ENCODE measurements around the gene SND1.
A peak's percentile ranks its signal among the peaks of the same experiment; 100 is the strongest.

The SND1 gene

DNA sequence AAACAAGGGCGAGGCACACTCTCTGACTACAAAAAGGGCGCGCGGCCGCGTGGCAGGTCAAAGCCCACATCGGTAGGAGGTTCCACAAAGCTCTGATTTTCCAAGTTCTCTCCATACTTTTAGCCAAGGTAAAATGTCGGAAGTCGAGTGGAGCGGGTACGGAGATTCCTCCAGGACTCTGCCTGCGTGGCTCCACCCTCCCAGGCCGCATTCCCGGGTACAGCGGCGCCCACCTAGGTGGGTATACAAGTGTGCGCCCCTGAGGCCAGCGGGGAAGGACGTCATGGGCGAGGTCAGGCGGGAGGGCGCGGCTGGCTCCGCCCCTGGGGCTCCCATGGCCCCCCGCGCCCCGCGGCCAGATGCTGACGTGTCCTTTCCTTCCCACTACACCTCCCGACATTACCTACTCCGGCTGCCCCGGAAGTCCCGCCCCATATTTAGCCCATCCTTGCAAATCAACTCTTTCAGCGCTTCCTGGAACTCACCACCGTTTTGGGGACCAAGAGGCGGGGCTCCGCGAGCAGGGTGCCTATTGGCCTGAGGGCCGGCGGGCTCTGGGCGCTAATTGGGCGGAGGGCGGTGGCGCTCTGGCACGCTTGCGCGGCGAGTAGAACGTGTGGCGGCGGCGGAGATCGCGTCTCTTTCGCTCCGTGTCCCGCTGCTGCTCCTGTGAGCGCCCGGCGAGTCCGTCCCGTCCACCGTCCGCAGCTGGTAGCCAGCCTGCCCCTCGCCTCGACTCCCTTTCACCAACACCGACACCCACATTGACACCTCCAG, at the start of gene SND1:
TSS of gene SND1 (plus strand) at position 639 of the 777 bp plus-strand sequence. CDS start 180 bp downstream, outside the sequence.
- no peak for TF ChIP-seq CTCF (IDR thresholded peaks at IDR 0.05; ENCODE audit: borderline replicate concordance, insufficient read depth, low read depth, low read length)
- H3K4me3 ChIP-seq (ENCODE audit: low read depth, low read length) = peak within 1 kb of the TSS; percentile 85

DNA sequence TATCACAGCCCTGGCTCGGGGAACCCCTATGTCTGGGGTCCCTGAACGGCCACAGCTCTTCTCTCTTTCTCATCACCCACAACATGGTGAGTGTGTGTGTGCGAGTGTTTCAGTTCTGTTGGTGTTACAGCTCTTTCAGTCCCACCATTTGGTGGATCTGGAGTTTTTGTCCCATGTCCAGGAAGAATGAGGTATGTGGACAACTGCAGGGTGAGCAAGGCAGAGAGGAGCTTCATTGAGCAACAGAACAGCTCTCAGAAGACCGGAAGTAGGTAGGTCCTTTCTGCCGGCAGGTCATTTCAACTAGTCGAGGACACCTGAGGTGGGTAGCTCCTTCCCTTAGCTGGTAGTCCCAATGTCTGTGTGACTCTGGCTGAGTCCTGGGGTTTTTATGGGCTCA, 43.5 kb upstream of the SND1 start:
- no peak for TF ChIP-seq CTCF (IDR thresholded peaks at IDR 0.05; ENCODE audit: borderline replicate concordance, insufficient read depth, low read depth, low read length)
- H3K4me3 ChIP-seq (ENCODE audit: low read depth, low read length) = no peak overlapping the region

DNA sequence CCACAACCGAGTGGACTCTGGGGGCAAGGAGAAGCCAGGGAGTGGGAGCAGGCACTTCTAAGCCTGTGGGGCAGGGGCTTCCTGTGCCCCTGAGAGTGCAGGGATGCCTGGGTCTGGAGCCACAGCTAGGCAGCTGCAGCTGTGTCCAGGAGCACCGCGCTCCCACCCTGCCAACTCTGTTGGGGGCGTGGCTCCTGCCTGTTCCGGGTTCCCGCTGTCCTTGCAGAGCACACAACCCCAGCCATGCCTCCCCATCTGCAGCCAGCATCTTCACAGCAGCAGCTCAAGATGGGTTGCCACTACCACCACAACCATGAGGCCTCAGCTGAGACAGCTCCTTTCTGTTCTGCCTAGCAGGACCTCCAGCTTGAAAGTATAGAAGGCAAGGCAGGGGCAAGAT, 42.7 kb upstream of the SND1 start:
- no peak for TF ChIP-seq CTCF (IDR thresholded peaks at IDR 0.05; ENCODE audit: borderline replicate concordance, insufficient read depth, low read depth, low read length)
- no peak overlapping the region for H3K4me3 ChIP-seq (ENCODE audit: low read depth, low read length)

DNA sequence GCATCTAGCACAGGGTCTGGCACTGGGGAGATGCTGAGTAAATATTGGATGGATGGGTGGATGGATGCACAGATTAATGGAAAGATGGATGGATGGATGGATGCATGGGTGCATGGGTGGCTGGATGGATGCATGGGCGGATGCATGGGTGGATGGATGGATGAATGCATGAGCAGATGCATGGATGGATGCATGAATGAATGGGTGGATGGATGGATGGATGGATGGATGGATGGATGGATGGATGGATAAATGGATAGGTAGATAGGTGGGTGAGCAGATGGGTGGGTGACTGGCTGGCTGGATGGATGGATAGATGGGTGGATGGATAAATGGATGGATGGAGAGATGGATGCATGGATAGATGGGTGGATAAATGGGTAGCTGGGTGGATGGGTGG, 39.7 kb upstream of the SND1 start:
- H3K4me3 ChIP-seq (ENCODE audit: low read depth, low read length) = no peak overlapping the region
- TF ChIP-seq CTCF (IDR thresholded peaks at IDR 0.05; ENCODE audit: borderline replicate concordance, insufficient read depth, low read depth, low read length) = no peak

- TF ChIP-seq CTCF (IDR thresholded peaks at IDR 0.05; ENCODE audit: borderline replicate concordance, insufficient read depth, low read depth, low read length) = no peak
- H3K4me3 ChIP-seq (ENCODE audit: low read depth, low read length) = no peak overlapping the region
Measured at GRCh38 chr7:127616724-127617123, 35.3 kb upstream of the SND1 start.

- H3K4me3 ChIP-seq (ENCODE audit: low read depth, low read length) = no peak within 1 kb of the TSS
- no peak for TF ChIP-seq CTCF (IDR thresholded peaks at IDR 0.05; ENCODE audit: borderline replicate concordance, insufficient read depth, low read depth, low read length)
Measured at GRCh38 chr7:127618042-127618441, 34.0 kb upstream of the SND1 start, which contains the start of gene PAX4. Gene PAX4 (minus strand): TSS chr7:127618142. CDS start chr7:127615928, 2,214 bp downstream.

GRCh38 chr7:127618775-127619174, 33.2 kb upstream of the SND1 start:
- H3K4me3 ChIP-seq (ENCODE audit: low read depth, low read length) = no peak overlapping the region
- TF ChIP-seq CTCF (IDR thresholded peaks at IDR 0.05; ENCODE audit: borderline replicate concordance, insufficient read depth, low read depth, low read length) = no peak

Data from GM12875 (cell line).